ENCODE measurements around the gene ZNF236. TPM values are rescaled to one million over a fixed set of nuclear protein-coding genes. Genes with fewer than 3 reads are reported as not detected.

Gene ZNF236
- polyA plus RNA-seq, 2 of the 4 experiments (the other 2 are of a cell fraction): 2.6 to 7.8 TPM

DNA sequence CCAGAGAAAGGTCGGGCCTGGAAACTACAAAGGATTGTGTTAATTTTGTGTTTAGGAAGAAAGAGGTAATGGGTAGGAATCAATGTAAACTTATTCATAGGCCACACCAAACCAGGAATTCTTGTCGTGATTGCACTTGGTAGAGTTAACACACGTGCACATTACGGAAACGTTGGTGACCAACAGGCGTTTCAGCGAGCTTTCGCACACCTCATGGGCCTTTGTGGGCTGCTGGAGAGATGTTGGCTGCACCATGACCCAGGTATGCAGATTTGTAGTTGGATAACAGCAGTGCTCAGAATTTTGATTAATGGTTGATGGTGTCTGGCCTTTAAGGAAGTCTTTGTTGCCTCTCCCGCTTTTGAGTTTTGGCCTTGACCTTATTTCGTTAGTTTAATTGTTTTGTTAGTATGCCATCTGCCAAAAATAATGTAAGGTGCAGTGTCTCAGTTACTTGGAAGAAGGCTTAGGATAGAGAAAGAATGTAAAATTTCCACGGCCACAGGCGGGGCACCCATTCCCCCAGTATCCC, 1.9 kb downstream of the ZNF236 start:
- Histone ChIP-seq H3K27ac (peak overlapping the region; percentile 92 to 100), H3K4me1 (peaks cover 28% of the 10 kb centered on the region), H3K4me3 (peak overlapping the region; percentile 71), H3K4me2 (peak overlapping the region; percentile 89), H3K9me3 (no peaks in the 10 kb centered on the region)
- no peak for DNase-seq (ENCODE audit: low read depth in 1 of 2, low spot score in 1 of 2)
- FAIRE-seq: no peak
- WGBS (ENCODE audit: missing lambda C conversion rate): 79% methylated on average over 12 of the region's 12 CpGs
- CTCF ChIA-PET: interaction anchor here (0.9 to 2.5 kb wide), 6 partner anchors 19 to 172 kb away, joined by 3 to 20 read pairs (median 4); no protein-coding TSS in a partner anchor
- no peak for ATAC-seq
- POLR2A ChIA-PET: interaction anchor here (2.2 kb wide), 1 partner anchor 22 kb away, joined by 7 read pairs; no protein-coding TSS in a partner anchor
- TF ChIP-seq, protein P1, sequence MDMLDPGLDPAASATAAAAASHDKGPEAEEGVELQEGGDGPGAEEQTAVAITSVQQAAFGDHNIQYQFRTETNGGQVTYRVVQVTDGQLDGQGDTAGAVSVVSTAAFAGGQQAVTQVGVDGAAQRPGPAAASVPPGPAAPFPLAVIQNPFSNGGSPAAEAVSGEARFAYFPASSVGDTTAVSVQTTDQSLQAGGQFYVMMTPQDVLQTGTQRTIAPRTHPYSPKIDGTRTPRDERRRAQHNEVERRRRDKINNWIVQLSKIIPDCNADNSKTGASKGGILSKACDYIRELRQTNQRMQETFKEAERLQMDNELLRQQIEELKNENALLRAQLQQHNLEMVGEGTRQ (IDR thresholded peaks at IDR 0.05): no peak
- TF ChIP-seq POLR2AphosphoS2 (conservative IDR thresholded peaks at IDR 0.05; ENCODE audit: low read length) (no peak), MYC (IDR thresholded peaks at IDR 0.05; ENCODE audit: borderline replicate concordance, low read length) (no peak), ZC3H11A (IDR thresholded peaks at IDR 0.05) (no peak), BHLHE40 (IDR thresholded peaks at IDR 0.05; ENCODE audit: low read depth, low read length) (no peak), JUN (IDR thresholded peaks at IDR 0.05) (no peak), RFX5 (IDR thresholded peaks at IDR 0.05) (no peak), CHD2 (IDR thresholded peaks at IDR 0.05; ENCODE audit: low read length, partially characterized antibody) (no peak), CHD4 (IDR thresholded peaks at IDR 0.05; ENCODE audit: borderline replicate concordance) (no peak), CEBPB (IDR thresholded peaks at IDR 0.05) (no peak), TFCP2L1 (CRISPR knock-in tag; IDR thresholded peaks at IDR 0.05) (no peak), ESRRA (IDR thresholded peaks at IDR 0.05; ENCODE audit: borderline replicate concordance, low read length) (no peak), ZNF302 (CRISPR knock-in tag; IDR thresholded peaks at IDR 0.05) (no peak)
- TF ChIP-seq, protein P2, sequence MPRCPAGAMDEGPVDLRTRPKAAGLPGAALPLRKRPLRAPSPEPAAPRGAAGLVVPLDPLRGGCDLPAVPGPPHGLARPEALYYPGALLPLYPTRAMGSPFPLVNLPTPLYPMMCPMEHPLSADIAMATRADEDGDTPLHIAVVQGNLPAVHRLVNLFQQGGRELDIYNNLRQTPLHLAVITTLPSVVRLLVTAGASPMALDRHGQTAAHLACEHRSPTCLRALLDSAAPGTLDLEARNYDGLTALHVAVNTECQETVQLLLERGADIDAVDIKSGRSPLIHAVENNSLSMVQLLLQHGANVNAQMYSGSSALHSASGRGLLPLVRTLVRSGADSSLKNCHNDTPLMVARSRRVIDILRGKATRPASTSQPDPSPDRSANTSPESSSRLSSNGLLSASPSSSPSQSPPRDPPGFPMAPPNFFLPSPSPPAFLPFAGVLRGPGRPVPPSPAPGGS (IDR thresholded peaks at IDR 0.05): no peak

DNA sequence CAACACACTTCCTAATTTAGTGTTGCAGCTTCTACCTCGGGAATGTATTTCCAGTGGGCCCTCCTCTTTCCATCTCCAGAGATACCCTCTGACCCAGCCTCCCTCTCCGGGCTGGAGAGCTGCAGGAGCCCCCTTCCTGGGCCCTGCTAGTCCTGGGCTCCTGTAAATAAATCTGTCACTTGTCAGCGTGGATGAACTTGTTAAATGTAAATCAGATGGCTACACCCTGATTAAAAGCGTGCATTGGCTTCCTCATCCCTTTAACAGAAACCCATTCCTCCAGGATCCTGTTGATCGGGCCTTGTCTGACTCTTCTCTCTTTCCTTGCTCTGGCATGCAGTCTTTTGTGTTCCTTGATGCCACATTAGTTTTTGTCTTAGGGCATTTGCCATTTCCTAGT, 2.4 kb downstream of the ZNF236 start:
- TF ChIP-seq JUN (IDR thresholded peaks at IDR 0.05): no peak
- no peak for TF ChIP-seq GATA3 (IDR thresholded peaks at IDR 0.05; ENCODE audit: borderline replicate concordance)
- no peak for TF ChIP-seq ZC3H11A (IDR thresholded peaks at IDR 0.05)
- no peak for TF ChIP-seq PHF8 (IDR thresholded peaks at IDR 0.05; ENCODE audit: borderline replicate concordance, low read depth)
- TF ChIP-seq KDM5A (IDR thresholded peaks at IDR 0.05): no peak
- no peak for TF ChIP-seq SREBF2 (IDR thresholded peaks at IDR 0.05)
- TF ChIP-seq NR3C1 (IDR thresholded peaks at IDR 0.05): no peak
- no peak for TF ChIP-seq ESRRA (IDR thresholded peaks at IDR 0.05; ENCODE audit: borderline replicate concordance, low read length)
- TF ChIP-seq NPAS2 (CRISPR knock-in tag; IDR thresholded peaks at IDR 0.05; ENCODE audit: borderline replicate concordance): no peak
- TF ChIP-seq FOXS1 (CRISPR knock-in tag; IDR thresholded peaks at IDR 0.05): no peak
- TF ChIP-seq MAFK (IDR thresholded peaks at IDR 0.05; ENCODE audit: partially characterized antibody): no peak
- TF ChIP-seq FOSL2 (IDR thresholded peaks at IDR 0.05): no peak
- TF ChIP-seq FOSL2 (CRISPR knock-in tag; IDR thresholded peaks at IDR 0.05): no peak
- no peak for TF ChIP-seq MYC (IDR thresholded peaks at IDR 0.05; ENCODE audit: borderline replicate concordance, low read length)
- no peak for TF ChIP-seq BHLHE40 (IDR thresholded peaks at IDR 0.05; ENCODE audit: low read depth, low read length)
- TF ChIP-seq CBX2 (IDR thresholded peaks at IDR 0.05; ENCODE audit: borderline replicate concordance, low read depth): no peak
- TF ChIP-seq, protein P3, sequence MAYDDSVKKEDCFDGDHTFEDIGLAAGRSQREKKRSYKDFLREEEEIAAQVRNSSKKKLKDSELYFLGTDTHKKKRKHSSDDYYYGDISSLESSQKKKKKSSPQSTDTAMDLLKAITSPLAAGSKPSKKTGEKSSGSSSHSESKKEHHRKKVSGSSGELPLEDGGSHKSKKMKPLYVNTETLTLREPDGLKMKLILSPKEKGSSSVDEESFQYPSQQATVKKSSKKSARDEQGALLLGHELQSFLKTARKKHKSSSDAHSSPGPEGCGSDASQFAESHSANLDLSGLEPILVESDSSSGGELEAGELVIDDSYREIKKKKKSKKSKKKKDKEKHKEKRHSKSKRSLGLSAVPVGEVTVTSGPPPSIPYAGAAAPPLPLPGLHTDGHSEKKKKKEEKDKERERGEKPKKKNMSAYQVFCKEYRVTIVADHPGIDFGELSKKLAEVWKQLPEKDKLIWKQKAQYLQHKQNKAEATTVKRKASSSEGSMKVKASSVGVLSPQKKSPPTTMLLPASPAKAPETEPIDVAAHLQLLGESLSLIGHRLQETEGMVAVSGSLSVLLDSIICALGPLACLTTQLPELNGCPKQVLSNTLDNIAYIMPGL (CRISPR knock-in tag; IDR thresholded peaks at IDR 0.05; ENCODE audit: borderline replicate concordance): no peak
- TF ChIP-seq RCOR1 (IDR thresholded peaks at IDR 0.05; ENCODE audit: low read depth, low read length): no peak
- no peak for TF ChIP-seq NFE2L2 (conservative IDR thresholded peaks at IDR 0.05; ENCODE audit: low read length)
- Histone ChIP-seq H3K9me3 (no peaks in the 10 kb centered on the region), H3K4me3 (no peak overlapping the region), H3K4me1 (peaks cover 24% of the 10 kb centered on the region), H3K27ac (peak overlapping the region; percentile 47 to 100; a peak in 4 of 6 replicates), H3K4me2 (peak overlapping the region; percentile 89)
- 82% methylated on average over 5 of the region's 5 CpGs for WGBS (ENCODE audit: missing lambda C conversion rate)
- no peak for DNase-seq (ENCODE audit: low read depth in 1 of 2, low spot score in 1 of 2)
- no peak for FAIRE-seq
- ATAC-seq: no peak
- ChIA-PET CTCF (interaction anchor here (1.5 kb wide), 1 partner anchor 25 kb away, joined by 3 read pairs; no protein-coding TSS in a partner anchor), POLR2A (no interaction called here)

Data from A549 (cell line).